Measurements from ENCODE around the gene HNF4A. TPM values are rescaled to one million over a fixed set of nuclear protein-coding genes. Genes with fewer than 3 reads are reported as not detected.

Gene HNF4A
- total and polyA plus RNA-seq, 2 of the 13 experiments (the other 11 are each of a cell fraction or from before 2014, with no cell fraction given) = 80.9 to 169 TPM

- Histone ChIP-seq H3K9me3 (ENCODE audit: low read length) (no peaks in the 10 kb centered on the region), H3K27me3 (ENCODE audit: control insufficient read depth in 1 of 2, insufficient read depth in 2 of 2, low read length in 2 of 2) (no peaks in the 10 kb centered on the region; a peak in 1 of 5 replicates), H3K4me3 (replicated peaks in 1 of 3; ENCODE audit: insufficient read depth in 1 of 3, low read depth in 2 of 3, low read length in 3 of 3) (no peak overlapping the region), H3K4me1 (ENCODE audit: insufficient read depth, low read length) (peaks cover 36% of the 10 kb centered on the region), H3K36me3 (replicated peaks in 1 of 2; ENCODE audit: control insufficient read depth in 1 of 2, insufficient read depth in 2 of 2, low read length in 2 of 2) (peaks cover 3 to 9% of the 10 kb centered on the region in 2 experiments; a peak in 4 of 5 replicates), H4K20me1 (ENCODE audit: insufficient read depth, low read length) (peaks cover 9% of the 10 kb centered on the region; the same call in 1 of the 2 replicates), H3K27ac (ENCODE audit: extremely low read length, insufficient read depth, low read length) (no peak overlapping the region), H2AFZ (ENCODE audit: low read length) (no peak overlapping the region), H3K9ac (ENCODE audit: insufficient read depth, low read depth, low read length) (no peak overlapping the region), H3K79me2 (ENCODE audit: insufficient read depth, low read length) (peaks cover 95% of the 10 kb centered on the region), H3K4me2 (ENCODE audit: low read depth, low read length) (no peak overlapping the region)
- ChIA-PET POLR2A (interaction anchor here (1.3 kb wide), 1 partner anchor 9 kb away, joined by 4 read pairs; no protein-coding TSS in a partner anchor), CTCF (ENCODE audit: low intra/inter-chr PET ratio, low total read pairs) (no interaction called here)
- intact Hi-C loops (cut with micrococcal nuclease; ENCODE audit: unreplicated experiment) = no loop called here
- BruUV-seq (replicated peaks) = no TSS peak
- ATAC-seq (no peak), FAIRE-seq (no peak), DNase-seq (ENCODE audit: low spot score) (no peak)
- 63% methylated on average over 3 of the region's 3 CpGs for WGBS (ENCODE audit: low lambda C conversion rate)
- TF ChIP-seq HNRNPK (IDR thresholded peaks at IDR 0.05; ENCODE audit: low read depth, low read length, poor library complexity, severe bottlenecking) (peak; percentile 42), KLF12 (CRISPR knock-in tag; IDR thresholded peaks at IDR 0.05; ENCODE audit: borderline replicate concordance) (no peak), MXD1 (CRISPR knock-in tag; IDR thresholded peaks at IDR 0.05) (no peak), ATF3 (CRISPR knock-in tag; IDR thresholded peaks at IDR 0.05) (no peak), GLI4 (CRISPR knock-in tag; IDR thresholded peaks at IDR 0.05; ENCODE audit: borderline replicate concordance) (no peak)
- in situ Hi-C loops (cut with HindIII; ENCODE audit: extremely low pct_ligation_motif_present, low pct_unique_long_range_greater_than_20kb) = no loop called here
Measured at GRCh38 chr20:44361021-44361420, 5.5 kb downstream of the HNF4A start.

GRCh38 chr20:44362466-44362940, 7.0 kb downstream of the HNF4A start:
- ChIA-PET CTCF (ENCODE audit: low intra/inter-chr PET ratio, low total read pairs) (no interaction called here), POLR2A (no interaction called here)
- peaks cover 23% of the 10 kb centered on the region for H3K4me1 ChIP-seq (ENCODE audit: insufficient read depth, low read length)
- no peak overlapping the region for H3K4me3 ChIP-seq (replicated peaks in 1 of 3; ENCODE audit: insufficient read depth in 1 of 3, low read depth in 2 of 3, low read length in 3 of 3)
- DNase-seq (ENCODE audit: low spot score) (no peak), FAIRE-seq (no peak), ATAC-seq (no peak)
- H3K27ac ChIP-seq (ENCODE audit: extremely low read length, insufficient read depth, low read length) = no peak overlapping the region
- no peak overlapping the region for H3K9ac ChIP-seq (ENCODE audit: insufficient read depth, low read depth, low read length)
- 72% methylated on average over 4 of the region's 4 CpGs for WGBS (ENCODE audit: low lambda C conversion rate)
- no TSS peak for BruUV-seq (replicated peaks)
- peaks cover 3 to 9% of the 10 kb centered on the region in 2 experiments; a peak in 4 of 5 replicates for H3K36me3 ChIP-seq (replicated peaks in 1 of 2; ENCODE audit: control insufficient read depth in 1 of 2, insufficient read depth in 2 of 2, low read length in 2 of 2)
- H3K27me3 ChIP-seq (ENCODE audit: control insufficient read depth in 1 of 2, insufficient read depth in 2 of 2, low read length in 2 of 2) = no peaks in the 10 kb centered on the region
- intact Hi-C loops (cut with micrococcal nuclease; ENCODE audit: unreplicated experiment) (no loop called here), in situ Hi-C loops (cut with HindIII; ENCODE audit: extremely low pct_ligation_motif_present, low pct_unique_long_range_greater_than_20kb) (no loop called here)
- H3K4me2 ChIP-seq (ENCODE audit: low read depth, low read length) = no peak overlapping the region
- peaks cover 11% of the 10 kb centered on the region; the same call in 1 of the 2 replicates for H4K20me1 ChIP-seq (ENCODE audit: insufficient read depth, low read length)
- H3K79me2 ChIP-seq (ENCODE audit: insufficient read depth, low read length) = peaks cover 93% of the 10 kb centered on the region
- H3K9me3 ChIP-seq (ENCODE audit: low read length) = no peaks in the 10 kb centered on the region
- no peak overlapping the region for H2AFZ ChIP-seq (ENCODE audit: low read length)
- TF ChIP-seq ZNF121 (CRISPR knock-in tag; IDR thresholded peaks at IDR 0.05) = peak; percentile 86
- 0 out of 4 replicates have a peak, but pooled peaks of 1 of the 2 experiments have one; percentile 0 for TF ChIP-seq POLR2A (IDR thresholded peaks at IDR 0.05; ENCODE audit: insufficient read depth in 1 of 2, low read depth in 2 of 2, low read length in 2 of 2)
- TF ChIP-seq ZBTB39 (CRISPR knock-in tag; IDR thresholded peaks at IDR 0.05) = no peak
- TF ChIP-seq ADNP (CRISPR knock-in tag; IDR thresholded peaks at IDR 0.05) = no peak
- TF ChIP-seq GABPB1 (CRISPR knock-in tag; IDR thresholded peaks at IDR 0.05) = no peak
- no peak for TF ChIP-seq DZIP1 (CRISPR knock-in tag; IDR thresholded peaks at IDR 0.05)
- no peak for TF ChIP-seq TAF1 (CRISPR knock-in tag; IDR thresholded peaks at IDR 0.05)
